NOMO-1 (cell line): ENCODE results near the gene MTCL1.

Source experiments
- DNase-seq, 2 experiments: peaks; one replicate each; lab custom pipeline; 2025; ENCODE audit not compliant: unreplicated experiment in 2 of 2; lab: John Stamatoyannopoulos, UW

The MTCL1 gene

GRCh38 chr18:8705238-8705960 is at the start of gene MTCL1:
MTCL1 (plus strand) TSS chr18:8705556; CDS start chr18:8705661, 105 bp downstream.
- DNase-seq = peak; percentile 16 to 23

- no peak for DNase-seq
These were observed 49.1 kb upstream of the MTCL1 start for GRCh38 chr18:8656232-8656631.

- no peak for DNase-seq
These were observed 48.1 kb upstream of the MTCL1 start for GRCh38 chr18:8657050-8657820.

DNA sequence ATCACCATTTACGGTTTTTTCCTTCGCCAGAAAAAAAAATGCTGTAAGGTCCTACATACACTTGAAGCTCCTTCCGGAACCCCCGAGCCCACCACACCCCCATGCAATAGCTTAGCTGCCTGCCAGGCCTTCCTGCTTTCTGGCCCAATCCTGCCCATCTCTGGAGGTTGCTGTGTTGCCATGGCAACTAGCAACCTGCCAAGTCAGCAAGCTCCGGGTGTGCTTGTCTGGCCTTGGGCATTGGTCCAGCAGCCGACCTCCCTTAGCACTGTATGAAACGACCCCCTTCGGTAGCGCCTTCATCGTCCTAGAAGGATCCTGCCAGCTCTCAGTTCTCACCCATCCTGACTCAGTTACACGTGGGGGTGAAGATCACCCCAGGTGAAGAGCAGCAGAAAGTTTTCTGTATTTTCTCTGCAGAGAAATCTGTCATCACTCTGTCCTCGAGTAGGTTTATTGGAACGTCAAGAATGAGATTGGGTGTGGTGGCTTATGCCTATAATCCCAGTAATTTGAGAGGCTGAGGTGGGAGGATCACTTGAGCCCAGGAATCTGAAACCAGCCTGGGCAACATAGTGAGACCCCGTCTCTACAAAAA is 47.4 kb upstream of the MTCL1 start:
- no peak for DNase-seq

DNA sequence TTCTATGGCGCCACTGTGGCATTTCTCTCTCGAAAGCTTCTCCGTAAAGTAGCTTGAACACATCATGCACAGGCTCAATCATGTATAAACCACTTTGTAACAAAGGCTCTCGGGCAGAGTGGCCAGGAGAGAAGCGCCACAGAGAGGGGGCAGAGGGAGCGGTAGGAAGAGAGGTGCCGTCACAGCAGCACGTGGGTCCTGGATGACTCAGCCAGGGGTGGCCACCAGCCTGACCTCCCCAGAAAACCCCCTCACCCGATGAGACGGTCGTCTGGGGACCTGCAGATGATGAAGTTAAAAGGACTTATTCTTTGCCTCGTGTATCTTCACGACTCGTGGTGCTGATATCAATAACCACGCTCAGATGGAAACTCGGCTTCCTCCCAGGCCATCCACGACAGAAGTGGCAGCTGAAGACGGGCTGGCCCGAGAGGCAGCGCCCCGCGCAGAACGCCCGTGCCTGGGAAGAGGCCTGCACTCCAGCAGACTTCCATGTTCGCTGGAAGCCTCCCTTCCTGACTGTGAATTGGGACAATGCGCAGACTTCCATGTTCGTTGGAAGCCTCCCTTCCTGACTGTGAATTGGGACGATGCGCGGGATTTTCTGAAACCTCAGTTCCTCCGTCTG is 46.4 kb upstream of the MTCL1 start:
- DNase-seq = no peak

- no peak for DNase-seq
These were observed 45.6 kb upstream of the MTCL1 start for GRCh38 chr18:8659609-8660242.

DNA sequence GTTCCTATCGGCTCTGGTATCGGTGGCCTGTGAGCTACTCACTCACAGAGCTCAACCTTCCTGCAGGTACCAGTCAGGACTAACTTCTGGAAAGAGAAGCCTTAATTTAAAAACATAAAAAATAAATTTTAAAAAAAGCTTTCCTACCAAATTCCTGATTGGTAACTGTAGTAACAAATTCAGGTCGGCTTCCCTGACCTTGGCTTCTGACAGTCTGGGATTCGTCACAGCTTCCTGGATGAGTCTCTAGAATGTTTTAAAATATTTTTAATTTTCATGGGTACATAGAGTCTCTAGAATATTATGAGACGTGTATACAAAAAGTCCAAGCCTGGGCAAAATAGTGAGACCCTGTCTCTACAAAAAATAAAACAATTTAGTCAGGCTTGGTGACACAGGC is 45.0 kb upstream of the MTCL1 start:
- DNase-seq = no peak

- no peak for DNase-seq
These were observed 43.4 kb upstream of the MTCL1 start for GRCh38 chr18:8661754-8662559.

GRCh38 chr18:8662560-8663255 is 42.6 kb upstream of the MTCL1 start:
- DNase-seq = no peak

DNA sequence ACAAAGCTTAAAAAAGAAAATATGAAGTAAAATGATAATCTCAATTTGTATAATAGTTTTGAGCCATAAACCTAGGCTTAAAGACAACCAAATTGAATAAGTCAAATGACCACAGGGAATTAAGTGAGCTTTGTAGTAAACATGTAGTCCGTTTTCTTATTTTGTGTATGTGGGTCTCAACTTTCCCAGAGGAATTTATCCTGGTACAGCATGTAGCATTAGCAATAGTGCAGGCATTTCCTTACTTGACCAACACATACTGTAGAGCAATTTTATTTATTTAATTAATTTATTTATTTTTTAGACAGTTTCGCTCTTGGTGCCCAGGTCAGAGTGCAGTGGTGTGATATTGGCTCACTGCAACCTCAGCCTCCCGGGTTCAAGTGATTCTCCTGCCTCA is 37.5 kb upstream of the MTCL1 start:
- no peak for DNase-seq

DNA sequence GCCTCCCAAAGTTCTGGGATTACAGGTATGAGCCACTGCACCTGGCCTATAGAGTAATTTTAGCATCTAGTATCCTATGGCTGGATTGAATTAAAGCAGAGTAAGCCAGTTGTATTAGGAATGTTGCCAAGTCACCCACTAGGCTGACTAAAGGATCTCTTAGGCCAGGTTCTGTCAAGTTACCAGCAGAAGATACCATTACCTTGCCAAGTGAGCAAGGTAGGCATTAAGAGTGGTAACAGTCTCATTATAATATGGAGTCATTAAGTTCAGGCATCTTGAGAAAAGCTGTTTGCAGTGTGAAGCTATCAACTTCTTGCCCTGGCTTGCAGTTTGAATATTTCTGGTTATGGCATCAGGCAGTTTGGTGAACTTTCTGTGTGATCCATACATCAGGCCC is 37.0 kb upstream of the MTCL1 start:
- no peak for DNase-seq

DNA sequence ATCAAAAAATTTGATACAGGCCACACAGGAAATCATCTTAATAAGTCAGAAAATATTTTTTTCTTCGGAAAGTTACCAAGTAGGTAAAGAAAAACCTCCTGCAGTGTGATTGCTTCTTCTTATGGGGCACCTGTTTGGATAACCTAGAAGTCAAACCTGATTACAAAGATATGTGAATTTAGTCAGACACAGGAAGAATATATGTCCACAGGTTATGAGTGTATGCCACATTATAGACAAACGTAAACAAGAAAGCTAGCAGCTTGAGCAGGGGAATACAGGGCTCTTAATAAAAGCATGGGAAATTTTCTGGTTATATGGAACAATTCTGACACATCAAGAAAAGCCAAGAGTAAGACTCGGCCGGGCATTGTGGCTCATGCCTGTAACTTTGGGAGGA is 35.8 kb upstream of the MTCL1 start:
- no peak for DNase-seq

GRCh38 chr18:8673256-8674209 is 31.8 kb upstream of the MTCL1 start:
- DNase-seq = no peak

GRCh38 chr18:8675057-8675456 is 30.3 kb upstream of the MTCL1 start:
- no peak for DNase-seq

- DNase-seq = no peak
These were observed 24.2 kb upstream of the MTCL1 start for GRCh38 chr18:8681196-8681595.

GRCh38 chr18:8684577-8684976 is 20.8 kb upstream of the MTCL1 start:
- no peak for DNase-seq

DNA sequence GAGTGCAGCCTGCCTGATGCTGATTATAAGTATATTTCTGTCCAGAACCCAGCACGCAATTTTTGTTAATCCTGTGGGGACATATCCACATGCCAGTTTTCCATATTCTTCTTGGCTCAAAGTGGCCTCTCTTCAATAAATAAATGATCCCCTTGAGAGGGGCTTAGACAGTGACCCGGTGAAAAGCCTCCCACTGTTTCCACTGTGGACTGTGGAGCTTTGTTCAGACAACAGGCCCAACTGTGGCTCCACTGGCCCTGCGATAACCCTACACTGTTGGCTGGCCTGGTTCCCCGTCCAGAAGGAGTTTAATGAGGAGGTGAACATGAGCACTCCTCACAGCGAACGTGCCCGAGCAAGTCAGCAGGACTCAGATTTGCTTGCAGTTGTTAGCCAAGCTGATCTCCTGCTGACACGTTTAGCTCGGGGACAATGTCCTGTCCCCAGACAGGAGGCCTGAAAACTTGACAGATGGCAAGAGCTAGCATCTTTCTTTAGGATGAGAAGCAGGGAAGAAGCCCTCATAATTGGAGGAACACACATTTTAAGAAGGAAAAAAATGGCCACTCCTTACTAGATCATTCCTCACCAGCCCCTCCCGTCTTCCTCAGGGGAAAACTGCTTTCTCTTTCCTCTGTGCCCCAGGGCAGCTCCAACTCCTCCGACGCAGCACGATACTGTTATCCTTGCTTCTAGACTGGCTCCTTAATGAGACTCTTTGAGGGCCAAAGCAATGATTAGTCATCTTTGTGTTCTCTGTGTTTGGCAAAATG is 20.0 kb upstream of the MTCL1 start:
- DNase-seq = no peak

DNA sequence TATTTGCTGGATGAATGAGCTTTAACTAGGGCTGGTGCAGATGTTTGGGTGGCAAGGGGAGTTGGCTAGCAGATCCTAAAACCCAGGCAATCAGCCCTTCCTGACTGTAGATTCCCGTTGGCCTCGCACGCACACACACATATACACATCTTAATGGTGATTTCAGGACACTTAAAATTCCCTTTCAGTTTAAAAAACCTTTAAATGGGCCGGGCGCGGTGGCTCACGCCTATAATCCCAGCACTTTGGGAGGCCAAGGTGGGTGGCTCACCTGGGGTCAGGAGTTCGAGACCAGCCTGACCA is 19.5 kb upstream of the MTCL1 start:
- no peak for DNase-seq
